NCI-H1048 (cell line): ENCODE data around the gene RXFP1.

Source experiments
- DNase-seq: peaks from one replicate; lab custom pipeline; 2025; lab: John Stamatoyannopoulos, UW

The RXFP1 gene

DNA sequence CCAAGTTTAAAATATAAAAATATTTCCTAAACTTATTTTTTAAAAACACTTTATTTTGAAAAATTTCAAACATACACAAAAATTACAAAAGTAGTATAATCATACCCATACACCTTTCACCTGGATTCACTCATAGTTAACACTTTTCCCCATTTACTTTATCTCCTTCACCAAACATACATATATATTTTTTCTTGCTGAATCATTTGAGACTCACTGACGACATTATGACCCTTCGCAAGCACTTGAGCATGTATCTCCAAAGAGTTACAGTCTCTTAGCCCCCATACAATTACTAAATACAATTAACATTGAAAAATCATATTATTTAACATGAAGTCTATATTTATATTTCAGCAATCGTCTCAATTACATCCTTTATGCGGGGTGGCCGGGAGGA, 19.8 kb downstream of the RXFP1 start:
- DNase-seq: no peak

DNA sequence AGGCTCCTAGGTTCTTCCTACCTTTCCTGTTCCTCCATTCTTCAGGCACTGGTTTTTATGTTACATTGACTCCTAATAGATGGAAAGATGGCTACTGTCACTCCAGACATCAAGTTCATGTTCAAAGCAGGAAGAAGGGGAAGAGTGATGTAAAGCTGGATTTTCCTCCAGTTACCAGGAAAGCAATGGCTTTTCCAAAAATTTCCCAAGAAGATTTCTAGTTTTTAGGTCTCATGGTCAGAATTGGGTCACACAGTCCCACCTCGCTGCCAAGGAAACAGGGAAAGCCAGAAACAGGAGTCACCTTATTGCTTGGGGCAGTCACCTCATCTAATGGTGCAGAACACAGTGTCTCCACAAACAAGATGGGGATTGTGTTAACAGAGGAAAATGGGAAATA, 21.5 kb downstream of the RXFP1 start:
- no peak for DNase-seq

DNA sequence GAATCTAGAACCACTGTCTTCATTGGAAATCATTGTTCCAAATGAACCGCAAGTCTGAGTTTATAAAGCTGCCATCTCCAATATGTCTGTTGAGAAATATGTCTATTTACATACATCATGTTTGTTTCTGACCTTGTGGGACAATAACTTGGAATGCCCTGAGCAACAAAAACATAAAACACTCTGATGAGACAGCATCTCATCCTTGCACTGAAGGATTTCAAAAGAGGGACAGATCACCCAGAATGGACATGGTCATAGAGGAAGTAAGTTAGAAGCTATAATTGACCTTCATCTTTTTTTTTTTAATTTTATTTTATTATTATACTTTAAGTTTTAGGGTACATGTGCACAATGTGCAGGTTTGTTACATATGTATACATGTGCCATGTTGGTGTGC, 22.5 kb downstream of the RXFP1 start:
- DNase-seq: no peak

DNA sequence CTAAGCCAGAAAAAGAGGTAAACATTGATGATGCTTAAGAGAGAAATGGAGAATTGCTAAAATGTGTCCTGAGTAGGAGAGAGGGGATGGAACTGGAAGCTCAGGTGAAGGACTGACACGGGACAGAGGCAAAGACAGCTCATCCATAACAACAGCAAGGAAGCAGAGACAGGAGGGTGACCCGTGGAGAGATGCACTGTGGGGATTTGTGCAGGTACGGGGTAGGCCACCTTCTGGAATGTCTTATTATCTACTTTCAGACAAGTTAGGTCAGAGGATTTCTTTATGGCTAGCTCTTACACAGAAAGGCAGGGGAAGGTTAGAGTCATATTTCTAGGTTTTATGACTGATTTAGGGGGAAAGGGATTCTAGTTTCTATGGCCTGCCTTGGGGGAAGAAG, 31.7 kb downstream of the RXFP1 start:
- no peak for DNase-seq

DNA sequence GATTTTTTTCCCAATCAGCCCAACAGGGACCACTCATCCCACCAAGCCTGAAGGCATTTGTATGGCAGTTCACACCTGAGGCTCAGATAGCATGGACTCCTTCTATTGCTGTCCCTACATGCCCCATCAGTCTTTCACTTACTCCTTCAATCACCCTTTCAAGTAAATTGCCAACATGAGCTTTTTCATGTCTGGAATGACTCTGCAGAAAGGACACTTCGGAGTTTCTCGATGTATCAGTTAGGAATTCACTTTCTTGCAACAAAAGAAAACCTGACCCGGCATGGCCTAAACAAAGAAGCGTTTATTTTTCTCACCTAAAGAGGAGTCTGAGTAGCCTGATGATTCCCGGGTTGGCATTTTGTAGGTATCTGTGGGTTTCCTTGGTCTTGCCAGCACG, 38.6 kb downstream of the RXFP1 start:
- no peak for DNase-seq

DNA sequence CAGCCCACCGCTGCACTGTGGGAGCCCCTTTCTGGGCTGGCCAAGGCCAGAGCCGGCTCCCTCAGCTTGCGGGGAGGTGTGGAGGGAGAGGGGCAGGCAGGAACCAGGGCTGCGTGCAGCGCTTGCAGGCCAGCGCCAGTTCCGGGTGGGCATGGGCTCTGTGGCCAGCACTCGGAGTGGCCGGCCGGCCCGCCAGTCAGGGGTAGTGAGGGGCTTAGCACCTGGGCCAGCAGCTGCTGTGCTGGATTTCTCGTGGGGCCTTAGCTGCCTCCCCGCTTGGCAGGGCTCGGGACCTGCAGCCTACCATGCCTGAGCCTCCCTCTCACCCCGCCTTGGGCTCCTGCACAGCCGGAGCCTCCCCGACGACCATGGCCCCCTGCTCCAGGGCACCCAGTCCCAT, 45.2 kb downstream of the RXFP1 start:
- no peak for DNase-seq

DNA sequence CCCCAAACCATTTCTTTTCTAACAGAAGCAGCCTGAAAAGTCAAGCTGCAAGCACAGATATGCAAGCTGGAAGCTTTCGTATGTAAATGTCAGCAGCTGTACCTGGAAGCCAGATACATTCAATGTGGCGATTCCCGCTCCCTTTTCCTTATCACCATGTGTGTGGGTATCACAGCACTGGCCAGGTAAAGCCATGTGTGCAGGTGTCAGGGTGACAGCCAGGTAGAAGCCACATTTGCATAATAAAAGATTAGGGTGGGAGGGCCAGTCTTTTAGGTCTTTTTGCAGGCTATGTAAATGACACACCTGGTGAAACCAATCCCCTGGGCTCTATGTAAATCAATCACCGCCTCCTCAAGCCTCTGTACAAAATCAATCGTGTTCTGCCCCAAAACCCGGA, 50.1 kb downstream of the RXFP1 start:
- no peak for DNase-seq

DNA sequence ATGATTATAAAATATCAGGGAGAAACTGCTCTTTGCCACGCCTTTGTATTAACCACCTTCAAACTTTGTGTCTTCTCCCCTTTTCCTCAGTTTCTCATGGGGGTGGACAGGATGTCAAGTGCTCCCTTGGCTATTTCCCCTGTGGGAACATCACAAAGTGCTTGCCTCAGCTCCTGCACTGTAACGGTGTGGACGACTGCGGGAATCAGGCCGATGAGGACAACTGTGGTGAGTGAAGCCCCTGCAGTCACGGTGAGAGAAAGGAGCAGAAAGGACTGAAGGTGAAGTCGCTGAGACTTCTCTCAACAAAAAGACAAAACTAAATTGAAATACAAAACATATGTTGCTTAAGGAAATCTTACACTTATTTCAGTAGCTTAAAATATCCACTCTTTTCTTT, 50.9 kb downstream of the RXFP1 start:
- no peak for DNase-seq

DNA sequence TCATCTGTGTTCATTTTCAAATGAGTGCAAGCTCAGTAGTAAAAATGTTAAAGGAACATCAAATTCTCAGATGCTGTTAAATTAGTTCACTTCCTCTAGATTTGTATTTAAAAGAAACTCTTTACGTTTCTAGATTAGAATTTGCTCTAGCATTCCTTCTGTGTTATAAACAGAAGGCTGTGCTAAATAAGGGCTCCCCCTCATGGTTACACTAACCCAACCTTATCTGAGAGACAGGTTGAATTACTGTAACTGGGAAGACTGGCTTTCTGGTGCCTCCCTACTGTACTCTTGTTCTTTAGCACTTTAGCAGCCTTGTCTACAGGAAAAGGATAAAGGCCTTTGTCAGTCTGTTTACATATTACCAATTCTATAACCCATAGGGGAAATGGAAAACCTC, 56.8 kb downstream of the RXFP1 start:
- DNase-seq: no peak

DNA sequence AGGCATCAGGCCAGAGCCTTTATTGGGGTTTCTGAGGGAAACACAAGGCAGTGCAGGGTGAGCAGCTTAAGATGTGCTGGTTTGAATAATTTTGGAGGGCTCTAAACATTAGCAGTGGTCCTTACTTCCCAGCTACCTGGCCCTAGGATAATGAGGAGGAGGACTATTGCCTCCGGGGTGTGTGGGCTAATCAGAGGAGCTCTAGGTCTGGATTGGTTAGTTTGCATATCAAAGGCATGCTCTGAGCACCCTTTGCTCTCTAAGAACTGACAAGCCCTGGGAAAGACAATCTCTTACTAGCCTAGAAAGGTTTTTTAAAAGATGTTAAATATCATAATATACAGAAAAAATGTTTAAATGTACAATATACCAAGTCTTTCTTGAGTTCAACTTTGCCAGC, 58.4 kb downstream of the RXFP1 start:
- DNase-seq: no peak

DNA sequence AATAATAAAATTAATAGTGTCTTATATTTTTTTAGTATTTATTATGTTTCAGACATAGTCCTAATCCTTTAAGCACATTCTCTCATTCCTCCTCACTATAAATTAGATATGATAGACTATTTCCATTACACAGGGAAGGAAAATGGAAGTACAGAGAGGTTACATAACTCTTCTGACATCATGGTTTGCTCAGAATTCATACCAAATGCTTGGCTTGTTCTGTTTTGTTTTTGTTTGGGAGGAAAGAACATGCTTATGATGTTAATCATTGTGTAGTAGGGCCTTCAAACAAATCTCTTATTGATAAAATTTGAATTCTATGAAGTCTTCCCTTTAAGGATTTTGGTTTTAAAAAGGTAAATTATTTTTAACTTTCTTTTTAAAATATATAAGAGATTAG, 59.5 kb downstream of the RXFP1 start:
- DNase-seq: no peak

DNA sequence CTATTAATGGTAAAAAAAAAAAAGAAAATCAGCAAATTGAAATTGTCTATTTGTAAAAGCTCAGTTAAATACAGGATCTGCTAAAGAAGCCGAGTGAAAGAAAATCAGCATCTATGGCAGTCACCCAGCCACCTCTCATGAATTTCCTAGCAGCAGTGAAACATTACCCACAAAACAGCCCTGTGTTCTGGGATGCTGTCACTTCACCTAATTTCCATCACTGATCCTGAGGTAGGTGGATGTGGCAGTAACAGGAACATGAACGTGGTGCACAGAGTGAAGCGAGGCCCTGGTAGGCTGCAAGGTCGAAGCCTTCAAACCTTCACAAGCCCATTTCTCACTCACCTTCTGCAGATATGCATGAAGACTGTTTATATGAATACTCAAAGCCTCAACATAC, 65.2 kb downstream of the RXFP1 start:
- no peak for DNase-seq

DNA sequence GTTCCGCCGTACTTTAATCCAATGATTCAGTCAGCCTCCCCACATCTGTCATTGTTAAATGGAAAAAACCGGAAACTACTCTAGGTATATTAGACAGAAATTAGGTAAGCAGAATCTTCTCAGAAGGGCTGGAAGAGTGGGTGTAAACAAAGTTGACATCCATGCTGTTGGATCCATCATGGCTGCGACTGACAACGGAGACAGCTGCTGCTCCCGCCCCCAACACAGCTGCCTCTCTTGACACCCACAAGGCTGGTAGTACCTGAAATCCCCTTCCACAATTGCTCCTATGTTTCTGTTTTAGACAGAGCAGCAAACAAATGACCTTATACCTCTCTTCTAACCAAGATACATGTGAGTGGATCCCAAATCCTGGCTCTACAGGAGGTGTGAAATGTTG, 66.6 kb downstream of the RXFP1 start:
- DNase-seq: no peak

DNA sequence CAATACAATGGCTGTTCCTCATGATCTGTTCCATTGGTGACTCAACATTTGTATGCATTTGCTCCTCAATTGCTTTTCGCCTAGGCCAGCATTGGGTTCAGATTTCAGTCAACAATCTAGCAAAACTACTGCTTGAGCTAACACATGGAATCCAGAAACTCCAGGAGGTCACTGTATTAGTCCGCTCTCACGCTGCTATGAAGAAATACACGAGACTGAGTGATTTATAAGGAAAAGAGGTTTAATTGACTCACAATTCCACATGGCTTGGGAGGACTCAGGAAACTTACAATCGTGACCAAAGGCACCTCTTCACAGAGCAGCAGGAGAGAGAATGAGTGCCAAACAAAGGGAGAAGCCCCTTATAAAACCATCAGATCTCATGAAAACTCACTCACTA, 67.1 kb downstream of the RXFP1 start:
- DNase-seq: no peak

DNA sequence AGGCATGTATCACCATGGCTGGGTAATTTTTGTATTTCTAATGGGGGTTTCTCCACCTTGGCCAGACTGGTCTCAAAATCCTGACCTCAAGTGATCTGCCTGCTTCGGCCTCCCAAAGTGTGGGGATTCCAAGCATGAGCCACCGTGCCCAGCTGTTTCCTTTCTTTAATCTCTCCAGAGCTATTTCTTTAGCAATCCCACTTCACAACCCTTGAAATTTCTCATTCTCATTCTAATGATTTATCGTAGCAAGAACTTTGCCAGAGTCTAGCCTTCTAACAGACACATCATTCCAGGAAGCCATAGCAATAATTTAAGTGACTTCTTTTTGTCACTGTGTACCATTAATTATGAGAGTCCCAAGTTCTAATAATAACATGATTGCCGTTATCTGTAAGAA, 68.6 kb downstream of the RXFP1 start:
- no peak for DNase-seq

DNA sequence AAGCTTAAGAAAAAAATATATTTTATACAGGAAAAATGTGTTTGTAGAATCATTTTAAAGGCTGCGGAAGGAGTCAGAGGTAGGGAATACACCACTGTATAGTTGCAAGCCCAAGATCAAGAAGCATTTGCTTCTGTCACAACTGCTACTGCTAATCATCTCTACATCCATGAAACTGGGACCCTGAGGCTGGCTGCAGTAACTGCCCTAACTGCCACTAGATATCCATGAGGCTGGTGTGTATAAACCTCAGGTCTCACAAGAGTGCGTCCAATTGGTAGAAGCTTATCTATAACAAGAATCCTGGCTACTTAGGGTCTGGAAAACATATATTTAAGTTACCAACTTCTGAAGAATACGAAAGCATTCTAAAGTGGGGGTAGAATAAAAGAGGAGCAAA, 69.1 kb downstream of the RXFP1 start:
- no peak for DNase-seq

DNA sequence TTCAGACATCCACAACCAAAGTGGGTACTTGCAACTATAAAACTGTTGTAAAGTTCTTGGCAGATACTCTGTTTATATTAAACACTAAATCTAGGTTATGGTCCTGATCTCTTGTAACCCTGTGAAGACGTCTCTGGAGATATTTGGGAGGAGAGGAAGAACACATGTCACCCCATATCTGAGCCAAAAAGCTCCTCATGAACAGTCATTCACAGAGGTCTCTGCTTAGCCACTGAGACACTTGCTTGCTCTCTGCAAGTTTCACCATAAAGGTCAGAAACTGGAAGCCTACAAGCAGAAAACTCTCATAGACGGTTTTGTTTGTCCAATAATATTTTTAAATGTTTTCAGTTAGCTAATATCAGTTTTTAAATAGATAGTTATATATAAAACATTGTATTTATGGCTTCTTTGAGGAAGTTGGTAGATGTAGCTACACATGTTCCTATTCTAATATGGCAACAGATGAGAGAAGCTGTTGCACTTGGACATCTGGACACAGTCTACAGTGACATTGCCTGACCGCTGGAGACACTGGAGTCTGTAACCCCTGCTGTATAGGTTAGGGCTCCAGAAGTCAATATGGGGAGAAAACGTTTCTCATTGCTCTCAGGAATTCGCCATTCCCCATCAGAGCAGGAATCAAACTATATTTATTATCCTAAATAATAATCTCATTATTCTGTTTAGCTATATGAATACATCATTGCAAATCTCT, 76.4 kb downstream of the RXFP1 start:
- no peak for DNase-seq

DNA sequence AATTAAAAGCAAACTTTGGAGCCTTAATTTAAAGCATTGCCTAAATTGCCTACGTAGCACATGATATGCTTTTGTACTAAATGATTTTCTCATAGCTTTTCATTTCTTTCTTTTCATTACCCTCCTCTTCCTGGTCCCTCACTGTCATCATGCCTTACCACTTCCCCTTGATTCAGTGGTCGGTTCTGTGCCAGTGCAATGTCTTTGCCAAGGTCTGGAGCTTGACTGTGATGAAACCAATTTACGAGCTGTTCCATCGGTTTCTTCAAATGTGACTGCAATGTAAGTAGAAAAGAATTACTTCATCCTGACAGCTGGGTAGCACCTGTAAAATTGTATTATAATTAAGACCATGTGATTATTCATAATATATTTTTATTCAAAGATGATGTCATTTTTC, 77.5 kb downstream of the RXFP1 start:
- DNase-seq: no peak

DNA sequence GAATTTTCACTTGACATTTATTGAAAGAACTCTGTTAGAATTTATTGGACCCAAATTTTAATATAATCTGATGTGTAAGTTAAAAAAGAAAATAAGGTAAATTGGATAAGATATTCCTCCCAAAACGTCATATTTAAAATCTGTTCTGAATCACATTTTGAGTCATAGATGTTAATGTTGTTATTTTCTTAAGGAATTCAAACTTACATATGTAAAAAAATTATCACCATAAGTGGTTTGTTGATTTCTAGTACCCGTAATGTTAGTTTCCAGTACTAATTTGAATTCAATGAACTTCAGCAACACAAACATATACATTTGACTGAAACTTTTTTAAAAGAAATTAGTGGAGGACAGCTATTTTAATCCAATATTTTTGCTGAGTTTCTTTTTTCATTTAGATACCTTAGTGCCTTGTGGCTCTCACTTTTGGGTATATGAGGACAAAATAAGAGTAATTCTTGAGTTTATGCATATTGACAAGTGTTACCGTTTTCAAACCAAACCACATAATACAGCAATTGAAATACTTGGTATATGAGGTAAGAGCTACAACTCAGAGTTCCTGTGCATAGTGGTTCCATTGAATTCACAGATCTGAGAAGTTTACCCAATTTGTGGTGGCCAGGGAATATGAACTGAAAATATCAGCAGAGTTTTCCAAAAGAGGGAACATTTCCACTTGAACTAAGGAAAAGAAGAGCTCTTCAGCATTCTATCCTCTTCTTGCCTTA, 78.2 kb downstream of the RXFP1 start:
- no peak for DNase-seq

DNA sequence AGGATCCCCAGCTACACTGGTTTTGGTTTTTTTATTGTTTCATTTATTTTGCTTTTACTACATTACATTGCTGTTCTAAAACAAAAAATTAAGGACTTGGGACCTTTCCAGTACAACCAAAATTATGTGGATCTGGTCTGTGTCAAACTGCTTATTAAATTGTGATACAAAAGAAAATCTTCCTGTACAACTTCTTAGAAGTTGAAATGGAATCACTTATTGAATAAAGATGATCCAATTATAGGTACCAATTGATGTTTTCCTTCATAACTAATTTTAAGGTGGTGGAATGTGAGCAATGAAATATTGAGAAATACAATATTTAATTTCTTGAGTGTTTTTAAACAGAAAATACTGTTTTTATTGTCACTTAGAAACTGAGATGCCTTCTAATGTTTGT, 82.7 kb downstream of the RXFP1 start:
- no peak for DNase-seq

DNA sequence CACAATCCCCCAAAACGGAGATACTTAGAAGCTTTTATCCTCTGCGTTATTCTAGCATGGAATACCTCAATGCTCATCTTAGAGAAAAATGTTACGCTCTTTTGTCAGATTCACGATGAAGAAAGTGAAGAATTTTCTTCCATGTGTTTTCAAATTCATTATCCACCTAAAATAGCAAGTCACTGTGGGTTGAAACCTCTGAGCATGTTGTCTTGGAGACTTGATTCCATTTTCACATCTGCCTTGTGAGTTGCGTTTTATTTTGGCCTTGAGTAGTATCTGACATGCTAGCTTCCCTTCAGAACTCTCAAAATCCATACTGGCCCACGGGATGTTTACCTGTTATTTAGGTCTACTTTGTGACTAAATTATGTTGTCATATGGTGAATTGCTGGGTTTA, 83.7 kb downstream of the RXFP1 start:
- DNase-seq: no peak

DNA sequence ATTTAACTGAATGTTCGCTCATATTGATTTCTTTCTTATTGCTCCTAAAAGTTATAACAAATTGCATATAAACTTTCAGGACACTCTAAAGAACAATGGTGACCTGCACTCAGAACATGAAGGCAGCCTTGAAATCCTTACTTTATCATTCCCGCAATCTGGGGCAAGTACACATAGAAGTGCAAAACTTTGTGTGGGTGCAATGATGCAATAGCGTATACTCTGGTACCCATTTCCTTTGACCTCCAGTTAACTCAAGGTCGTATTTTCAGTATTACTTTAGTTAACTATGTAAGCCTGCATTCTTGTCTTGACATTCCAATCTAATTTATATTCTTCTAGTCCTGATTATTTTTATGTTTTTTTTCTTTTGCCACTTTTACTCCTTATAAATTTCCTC, 85.3 kb downstream of the RXFP1 start:
- DNase-seq: no peak

DNA sequence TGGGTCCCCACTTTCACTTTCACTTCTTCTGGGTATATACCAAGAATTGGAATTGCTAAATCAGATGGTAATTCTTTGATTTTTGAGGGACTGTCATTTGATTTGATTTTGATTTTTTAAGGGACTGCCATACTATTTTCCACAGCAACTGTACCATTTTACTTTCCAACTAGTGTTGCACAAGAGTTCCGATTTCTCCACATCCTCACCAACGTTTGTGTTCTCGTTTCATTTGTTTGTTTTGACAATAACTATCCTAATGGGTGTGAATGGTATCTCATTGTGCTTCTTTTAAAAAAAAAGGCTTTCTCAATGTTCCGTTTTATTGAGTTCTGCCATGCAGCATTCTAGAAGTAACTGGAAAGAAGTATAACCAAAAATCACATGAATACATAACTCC, 87.4 kb downstream of the RXFP1 start:
- DNase-seq: no peak

DNA sequence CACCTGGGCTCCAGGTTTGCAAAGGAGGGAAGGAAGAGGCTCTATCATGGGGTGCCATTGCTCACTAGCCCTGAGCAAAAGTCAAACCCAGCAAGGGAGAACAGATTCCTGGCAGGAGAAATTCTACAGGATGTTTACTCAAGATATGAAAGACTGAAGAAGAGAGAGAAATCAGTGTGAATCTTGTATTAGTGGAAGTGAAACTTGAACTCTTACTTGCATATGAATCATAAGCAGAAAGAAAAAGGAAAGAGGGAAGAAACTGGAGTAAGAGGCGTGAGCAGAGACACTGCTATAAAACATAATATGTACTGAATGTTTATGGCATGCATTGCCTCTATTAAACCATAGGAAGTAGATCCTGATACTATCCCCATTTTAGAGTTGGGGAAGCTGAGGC, 89.1 kb downstream of the RXFP1 start:
- no peak for DNase-seq
